PC-3 (cell line): ENCODE measurements around the gene ERICH3. TPM values are rescaled to one million over a fixed set of nuclear protein-coding genes. Genes with fewer than 3 reads are reported as not detected.
A peak's percentile ranks its signal among the peaks of the same experiment; 100 is the strongest.

Experiments
- ATAC-seq: fragments of 200-7000 bp; cut with Tn5 transposase; 2 replicates; pipeline ENCODE4 v1.9.1; 2020; ENCODE audit warnings: mild to moderate bottlenecking, moderate library complexity
- BruUV-seq: library from RNA; stranded (reverse); fragments of 400-500 nt; replicated peaks from 2 replicates; lab custom pipeline; 2021; lab: Mats Ljungman, UMichigan
- CTCF ChIA-PET: fragments of 300-600 bp; sonication (Branson Sonifier 250); formaldehyde crosslinking; loops from one replicate; lab custom pipeline; 2022; ENCODE audit warnings: antibody characterized with exemption; lab: Charles Lee
- POLR2A ChIA-PET: fragments of 300-600 bp; sonication (Branson Sonifier 250); formaldehyde crosslinking; loops from one replicate; lab custom pipeline; 2022; ENCODE audit warnings: antibody characterized with exemption; ENCODE audit not compliant: unreplicated experiment; lab: Charles Lee
- DNase-seq: peaks from one replicate; pipeline ENCODE4 v3.0.0-alpha.2; 2015
- H2AFZ ChIP-seq: fragments of 300-600 bp; sonication (generic); 2 replicates; pipeline ENCODE4 v1.6.0; 2016; ENCODE audit warnings: antibody characterized with exemption, low read length
- H3F3A ChIP-seq: fragments of 300-600 bp; sonication (generic); one replicate; pipeline ENCODE4 v1.6.0; 2017; ENCODE audit warnings: antibody characterized with exemption, low read length, control low read depth, mild to moderate bottlenecking; ENCODE audit not compliant: unreplicated experiment
- H3K27ac ChIP-seq: fragments of 300-600 bp; sonication (generic); 2 replicates; pipeline ENCODE4 v1.5.1; 2016; ENCODE audit warnings: mild to moderate bottlenecking, low read length
- H3K27me3 ChIP-seq: fragments of 300-600 bp; sonication (generic); 2 replicates; pipeline ENCODE4 v1.6.1; 2016; ENCODE audit warnings: low read length, mixed read lengths
- H3K36me3 ChIP-seq: fragments of 300-600 bp; sonication (generic); 2 replicates; pipeline ENCODE4 v1.6.1; 2016; ENCODE audit warnings: low read depth, mixed run types, low read length, mixed read lengths
- H3K4me1 ChIP-seq: fragments of 300-600 bp; sonication (generic); 2 replicates; pipeline ENCODE4 v1.5.1; 2016; ENCODE audit warnings: low read length; ENCODE audit not compliant: insufficient read depth
- H3K4me2 ChIP-seq: fragments of 300-600 bp; sonication (generic); 2 replicates; pipeline ENCODE4 v1.6.0; 2016; ENCODE audit warnings: low read length
- H3K4me3 ChIP-seq: fragments of 300-600 bp; sonication (generic); 2 replicates; pipeline ENCODE4 v1.5.1; 2016; ENCODE audit warnings: mild to moderate bottlenecking, low read length, mixed read lengths
- H3K79me2 ChIP-seq: fragments of 300-600 bp; sonication (generic); 2 replicates; pipeline ENCODE4 v1.6.1; 2017; ENCODE audit warnings: low read length, mixed read lengths
- H3K9ac ChIP-seq: fragments of 300-600 bp; sonication (generic); 2 replicates; pipeline ENCODE4 v1.6.0; 2016; ENCODE audit warnings: mild to moderate bottlenecking, low read length
- H3K9me2 ChIP-seq: fragments of 300-600 bp; sonication (generic); replicated peaks from 2 replicates; pipeline ENCODE4 v1.6.1; 2016; ENCODE audit warnings: mixed run types, low read length, mixed read lengths
- H3K9me3 ChIP-seq: fragments of 300-600 bp; sonication (generic); 2 replicates; pipeline ENCODE4 v1.6.1; 2016; ENCODE audit warnings: low read length, mixed read lengths
- H4K20me1 ChIP-seq: fragments of 300-600 bp; sonication (generic); 2 replicates; pipeline ENCODE4 v1.6.1; 2016; ENCODE audit warnings: low read length, mixed read lengths
- CTCF ChIP-seq: fragments of 300-600 bp; sonication (generic); conservative IDR thresholded peaks from 2 replicates; pipeline ENCODE4 v1.5.1; 2017; ENCODE audit warnings: antibody characterized with exemption, low read depth, mild to moderate bottlenecking, low read length
- EZH2 ChIP-seq: fragments of 300-600 bp; sonication (generic); IDR thresholded peaks from one replicate; pipeline ENCODE4 v1.6.1; 2017; ENCODE audit warnings: antibody characterized with exemption, mild to moderate bottlenecking, low read length; ENCODE audit not compliant: unreplicated experiment
- EZH2phosphoT487 ChIP-seq: fragments of 300-600 bp; sonication (generic); IDR thresholded peaks from 2 replicates; pipeline ENCODE4 v1.6.1; 2018; ENCODE audit warnings: mild to moderate bottlenecking, antibody characterized with exemption, low read length, borderline replicate concordance
- intact Hi-C: fragments of 100-400 bp; cut with micrococcal nuclease; formaldehyde crosslinking; loops from 2 replicates; pipeline ENCODE4 v1.9.0; 2023
- total RNA-seq: library from RNA; depleted of rRNA; stranded (reverse); fragments of >200 nt; gene quantifications from 2 replicates; pipeline ENCODE4 v1.2.3, GENCODE V29; 2014

The ERICH3 gene
- total RNA-seq, 1 experiment from 2014 or later, result not detected

GRCh38 chr1:74579425-74579824, 94.2 kb downstream of the ERICH3 start:
- no peak for ATAC-seq
- H3K4me1 ChIP-seq, result no peaks in the 10 kb centered on the region
- CTCF ChIA-PET, result interaction anchor here (0.6 kb wide), 1 partner anchor 304 kb away, joined by 6 read pairs; no protein-coding TSS in a partner anchor
- H3K79me2 ChIP-seq, result no peaks in the 10 kb centered on the region
- no peaks in the 10 kb centered on the region for H3K9me3 ChIP-seq
- H2AFZ ChIP-seq, result no peak overlapping the region
- no peaks in the 10 kb centered on the region for H3K9me2 ChIP-seq
- POLR2A ChIA-PET, result no interaction called here
- no peaks in the 10 kb centered on the region for H3K36me3 ChIP-seq
- peaks cover 78% of the 10 kb centered on the region for H3K27me3 ChIP-seq
- no peak overlapping the region for H3K9ac ChIP-seq
- no peaks in the 10 kb centered on the region for H3F3A ChIP-seq
- no peak overlapping the region for H3K4me2 ChIP-seq
- H3K27ac ChIP-seq, result no peak overlapping the region
- no peaks in the 10 kb centered on the region for H4K20me1 ChIP-seq
- intact Hi-C loops, result no loop called here
- DNase-seq, result no peak
- H3K4me3 ChIP-seq, result no peak overlapping the region
- no TSS peak for BruUV-seq
- no peak for TF ChIP-seq EZH2
- no peak for TF ChIP-seq EZH2phosphoT487
- no peak for TF ChIP-seq CTCF

- Histone ChIP-seq H3K36me3 (no peaks in the 10 kb centered on the region), H3K9me3 (no peaks in the 10 kb centered on the region), H3K9me2 (no peaks in the 10 kb centered on the region), H4K20me1 (no peaks in the 10 kb centered on the region), H3K4me3 (no peak overlapping the region), H3K4me2 (no peak overlapping the region), H3K27me3 (peaks cover 78% of the 10 kb centered on the region), H3K4me1 (no peaks in the 10 kb centered on the region), H3K79me2 (no peaks in the 10 kb centered on the region), H3K9ac (no peak overlapping the region), H2AFZ (no peak overlapping the region), H3K27ac (no peak overlapping the region), H3F3A (no peaks in the 10 kb centered on the region)
- no TSS peak for BruUV-seq
- DNase-seq, result no peak
- ChIA-PET CTCF (no interaction called here), POLR2A (no interaction called here)
- no peak for TF ChIP-seq EZH2
- no peak for TF ChIP-seq EZH2phosphoT487
- no peak for TF ChIP-seq CTCF
- intact Hi-C loops, result no loop called here
- ATAC-seq, result no peak
Measured at GRCh38 chr1:74578101-74578500, 95.5 kb downstream of the ERICH3 start.

GRCh38 chr1:74571891-74572290, 101.7 kb downstream of the ERICH3 start:
- no TSS peak for BruUV-seq
- no peaks in the 10 kb centered on the region for H4K20me1 ChIP-seq
- no peak overlapping the region for H3K27ac ChIP-seq
- H3F3A ChIP-seq, result no peaks in the 10 kb centered on the region
- TF ChIP-seq CTCF, result no peak
- no peak for TF ChIP-seq EZH2
- TF ChIP-seq EZH2phosphoT487, result no peak
- H3K4me3 ChIP-seq, result no peak overlapping the region
- ChIA-PET CTCF (no interaction called here), POLR2A (no interaction called here)
- no peak overlapping the region for H3K4me2 ChIP-seq
- H3K79me2 ChIP-seq, result no peaks in the 10 kb centered on the region
- no peaks in the 10 kb centered on the region for H3K9me2 ChIP-seq
- no peaks in the 10 kb centered on the region for H3K9me3 ChIP-seq
- H3K27me3 ChIP-seq, result peaks cover 85% of the 10 kb centered on the region
- no peaks in the 10 kb centered on the region for H3K4me1 ChIP-seq
- intact Hi-C loops, result no loop called here
- H3K36me3 ChIP-seq, result no peaks in the 10 kb centered on the region
- no peak overlapping the region for H3K9ac ChIP-seq
- DNase-seq (no peak), ATAC-seq (0 out of 2 replicates have a peak, but pooled peaks have one; percentile 29)
- no peak overlapping the region for H2AFZ ChIP-seq
